H1 (cell line): ENCODE data around the gene SLC26A1.

Experiments used
- FOSL1 ChIP-seq: IDR thresholded peaks from 2 replicates; pipeline ENCODE4 v1.6.1; 2011; ENCODE audit warnings: mild to moderate bottlenecking, low read depth, low read length, moderate library complexity; ENCODE audit not compliant: insufficient read depth
- SP1 ChIP-seq: IDR thresholded peaks from 2 replicates; pipeline ENCODE4 v1.6.1; 2011; ENCODE audit warnings: low read depth, low read length
- TBP ChIP-seq: IDR thresholded peaks from 2 replicates; pipeline ENCODE4 v1.6.1; 2011; ENCODE audit warnings: low read depth, low read length, improper control_type of control experiment
- USF2 ChIP-seq: IDR thresholded peaks from 2 replicates; pipeline ENCODE4 v1.6.1; 2011; ENCODE audit warnings: low read length, improper control_type of control experiment

- TF ChIP-seq TBP = no peak
- no peak for TF ChIP-seq SP1
- TF ChIP-seq USF2 = no peak
- TF ChIP-seq FOSL1 = no peak
Measured at GRCh38 chr4:1012034-1012739, 19.0 kb upstream of the SLC26A1 start.
